ENCODE measurements around the gene PTPN18. TPM values are rescaled to one million over a fixed set of nuclear protein-coding genes. Genes with fewer than 3 reads are reported as not detected.

The PTPN18 gene
- total RNA-seq, 3 donors from 2014 or later (not counting 1 experiment from before 2014, with no cell fraction given) = 189 to 194 (median 192) TPM

DNA sequence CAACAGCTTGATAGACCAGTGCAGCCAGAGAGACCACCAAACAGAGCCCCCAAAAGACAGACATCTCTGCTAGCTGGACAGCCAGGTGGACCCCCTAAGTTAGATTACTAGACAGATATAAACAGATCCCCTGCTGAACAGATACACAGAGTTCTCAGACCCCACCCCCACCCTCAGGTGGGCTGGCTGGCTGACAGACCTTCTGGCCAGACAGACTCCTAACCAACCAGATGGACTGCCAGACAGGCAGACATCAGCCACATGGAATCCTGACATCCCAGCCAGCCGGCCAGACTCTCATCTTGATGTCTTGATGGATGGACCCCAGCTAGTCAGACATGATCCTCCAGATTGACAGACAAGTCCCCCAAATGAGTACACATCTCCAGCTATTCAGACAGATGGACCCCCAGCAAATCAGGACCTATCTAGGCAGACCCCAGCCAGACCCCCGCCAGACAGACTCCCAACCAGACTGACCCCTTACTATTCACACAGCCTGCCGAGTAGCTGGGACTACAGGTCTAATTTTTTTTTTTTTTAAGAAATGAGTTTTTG lies 18.0 kb downstream of the PTPN18 start:
- Mint-ChIP-seq H3K4me3 (peak overlapping the region; percentile 87), H3K4me1 (peaks cover 83 to 84% of the 10 kb centered on the region in 2 donors), H3K9me3 (no peaks in the 10 kb centered on the region), H3K36me3 (peaks cover 10% of the 10 kb centered on the region), H3K27ac (peak overlapping the region; percentile 73 to 95), H3K27me3 (ENCODE audit: low read depth in 2 of 2) (no peaks in the 10 kb centered on the region)
- no peaks in the 10 kb centered on the region for H3K27me3 ChIP-seq (ENCODE audit: control insufficient read depth, insufficient read depth, low read length)
- H3K4me3 ChIP-seq (ENCODE audit: low read length) = no peak overlapping the region
- WGBS (ENCODE audit: insufficient coverage) = 98% methylated on average over 3 of the region's 3 CpGs
- peak overlapping the region; percentile 6 for H3K27ac ChIP-seq (ENCODE audit: low read length)
- H3K9me3 ChIP-seq (ENCODE audit: control insufficient read depth, insufficient read depth, low read length) = no peaks in the 10 kb centered on the region
- TF ChIP-seq, protein P1, sequence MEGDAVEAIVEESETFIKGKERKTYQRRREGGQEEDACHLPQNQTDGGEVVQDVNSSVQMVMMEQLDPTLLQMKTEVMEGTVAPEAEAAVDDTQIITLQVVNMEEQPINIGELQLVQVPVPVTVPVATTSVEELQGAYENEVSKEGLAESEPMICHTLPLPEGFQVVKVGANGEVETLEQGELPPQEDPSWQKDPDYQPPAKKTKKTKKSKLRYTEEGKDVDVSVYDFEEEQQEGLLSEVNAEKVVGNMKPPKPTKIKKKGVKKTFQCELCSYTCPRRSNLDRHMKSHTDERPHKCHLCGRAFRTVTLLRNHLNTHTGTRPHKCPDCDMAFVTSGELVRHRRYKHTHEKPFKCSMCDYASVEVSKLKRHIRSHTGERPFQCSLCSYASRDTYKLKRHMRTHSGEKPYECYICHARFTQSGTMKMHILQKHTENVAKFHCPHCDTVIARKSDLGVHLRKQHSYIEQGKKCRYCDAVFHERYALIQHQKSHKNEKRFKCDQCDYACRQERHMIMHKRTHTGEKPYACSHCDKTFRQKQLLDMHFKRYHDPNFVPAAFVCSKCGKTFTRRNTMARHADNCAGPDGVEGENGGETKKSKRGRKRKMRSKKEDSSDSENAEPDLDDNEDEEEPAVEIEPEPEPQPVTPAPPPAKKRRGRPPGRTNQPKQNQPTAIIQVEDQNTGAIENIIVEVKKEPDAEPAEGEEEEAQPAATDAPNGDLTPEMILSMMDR (IDR thresholded peaks at IDR 0.05) = no peak
- DNase-seq (no peak), ATAC-seq (no peak)
- intact Hi-C loops (cut with micrococcal nuclease) = loop anchor here (2.0 kb wide), 1 partner anchor 31 kb away; the partner anchor contains the start of gene IMP4
- peaks cover 75% of the 10 kb centered on the region for H3K4me1 ChIP-seq (ENCODE audit: control insufficient read depth, insufficient read depth, low read length)
- H3K36me3 ChIP-seq (ENCODE audit: control insufficient read depth, insufficient read depth, low read length) = peaks cover 20% of the 10 kb centered on the region

DNA sequence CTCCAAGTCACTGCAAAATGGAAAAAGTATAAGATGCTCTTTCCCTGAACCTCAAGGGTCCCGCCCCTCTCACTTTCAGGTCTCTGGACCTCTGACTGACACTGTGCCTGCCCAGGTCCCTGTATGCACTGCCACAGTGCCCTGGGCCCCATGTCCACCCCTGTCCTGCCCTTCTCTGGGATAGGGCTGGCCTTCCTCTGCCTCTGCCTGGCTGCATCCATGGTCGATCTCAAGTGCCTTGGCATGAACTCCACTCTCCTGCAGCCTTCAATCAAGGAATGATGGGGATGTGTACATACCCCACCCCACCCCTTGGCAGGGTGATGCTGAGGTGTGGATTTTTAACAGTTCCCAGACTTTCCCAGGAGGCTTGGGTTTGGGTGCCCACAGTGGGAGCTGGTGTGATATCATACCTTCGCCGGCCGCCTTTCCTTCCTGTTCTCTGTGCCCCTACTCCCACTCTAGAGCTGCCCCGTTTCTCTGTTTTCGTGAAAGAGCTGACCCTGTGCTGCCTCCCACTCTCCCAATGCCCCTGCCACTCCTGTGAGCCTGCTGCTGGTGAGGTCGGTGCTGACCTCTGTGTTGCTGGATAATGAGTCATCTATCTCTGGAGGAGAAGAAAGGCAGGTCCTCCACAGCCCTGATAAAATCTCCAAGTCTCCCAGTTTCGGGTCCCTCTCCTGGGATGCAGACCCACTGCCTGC lies 18.9 kb downstream of the PTPN18 start:
- H3K27me3 ChIP-seq (ENCODE audit: control insufficient read depth, insufficient read depth, low read length) = no peaks in the 10 kb centered on the region
- no peak overlapping the region for H3K27ac ChIP-seq (ENCODE audit: low read length)
- Mint-ChIP-seq H3K27ac (peak overlapping the region; percentile 73 to 95), H3K27me3 (ENCODE audit: low read depth in 2 of 2) (no peaks in the 10 kb centered on the region), H3K9me3 (no peaks in the 10 kb centered on the region), H3K4me1 (peaks cover 91% of the 10 kb centered on the region in 2 donors), H3K4me3 (peak overlapping the region; percentile 87), H3K36me3 (peaks cover 10% of the 10 kb centered on the region)
- no peak for ATAC-seq
- no peak for DNase-seq
- intact Hi-C loops (cut with micrococcal nuclease) = no loop called here
- WGBS (ENCODE audit: insufficient coverage) = 97% methylated on average over 8 of the region's 9 CpGs
- H3K4me1 ChIP-seq (ENCODE audit: control insufficient read depth, insufficient read depth, low read length) = peaks cover 74% of the 10 kb centered on the region
- TF ChIP-seq, protein P1 (IDR thresholded peaks at IDR 0.05) = no peak
- H3K36me3 ChIP-seq (ENCODE audit: control insufficient read depth, insufficient read depth, low read length) = peaks cover 24% of the 10 kb centered on the region
- H3K4me3 ChIP-seq (ENCODE audit: low read length) = no peak overlapping the region
- no peaks in the 10 kb centered on the region for H3K9me3 ChIP-seq (ENCODE audit: control insufficient read depth, insufficient read depth, low read length)

DNA sequence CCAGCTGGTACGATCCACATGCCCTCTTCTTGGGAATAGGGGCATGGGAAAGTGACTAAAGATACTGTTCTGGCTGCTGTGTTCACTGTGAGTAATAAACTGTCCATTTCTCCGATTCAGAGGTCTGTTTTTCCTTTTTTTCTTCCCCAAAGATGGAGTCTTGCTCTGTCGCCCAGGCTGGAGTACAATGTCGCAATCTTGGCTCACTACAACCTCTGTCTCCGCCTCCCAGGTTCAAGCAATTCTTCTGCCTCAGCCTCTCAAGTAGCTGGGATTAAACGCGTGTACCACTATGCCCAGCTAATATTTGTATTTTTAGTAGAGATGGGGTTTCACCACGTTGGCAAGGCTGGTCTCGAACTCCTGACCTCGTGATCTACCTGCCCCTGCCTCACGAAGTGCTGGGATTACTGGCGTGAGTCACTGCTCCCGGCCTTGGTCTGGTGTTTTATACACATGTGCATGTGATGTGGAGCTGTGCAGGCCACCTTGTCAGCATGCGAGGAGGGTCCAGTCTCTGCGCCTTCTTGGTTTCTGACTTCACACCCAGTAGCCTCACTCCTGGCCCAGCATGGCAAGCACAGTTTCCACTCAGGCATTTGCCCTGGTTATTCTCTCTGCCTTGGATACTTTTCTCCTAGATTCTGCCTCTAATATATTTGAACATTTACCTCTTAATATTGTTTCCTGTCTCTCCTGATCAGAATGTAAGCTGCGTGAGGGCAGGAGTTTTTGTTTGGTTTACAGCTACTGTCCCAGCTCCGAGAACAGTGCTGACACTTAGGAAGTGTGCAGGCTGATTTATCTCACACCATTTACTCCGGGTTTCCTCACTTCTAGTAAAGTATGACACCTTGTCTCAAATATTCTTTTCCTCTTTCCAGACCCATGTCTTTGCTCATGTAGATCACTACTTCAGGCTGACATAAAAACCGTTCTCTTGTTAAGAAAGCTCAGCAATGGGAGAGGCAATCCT lies 19.7 kb downstream of the PTPN18 start:
- Mint-ChIP-seq H3K27ac (peak overlapping the region; percentile 73 to 95), H3K27me3 (ENCODE audit: low read depth in 2 of 2) (no peaks in the 10 kb centered on the region), H3K4me3 (peak overlapping the region; percentile 87), H3K9me3 (no peaks in the 10 kb centered on the region), H3K4me1 (peaks cover 91% of the 10 kb centered on the region in 2 donors), H3K36me3 (peaks cover 10% of the 10 kb centered on the region)
- WGBS (ENCODE audit: insufficient coverage) = 93% methylated on average over 18 of the region's 19 CpGs
- ATAC-seq (no peak), DNase-seq (no peak)
- peaks cover 28% of the 10 kb centered on the region for H3K36me3 ChIP-seq (ENCODE audit: control insufficient read depth, insufficient read depth, low read length)
- TF ChIP-seq, protein P1 (IDR thresholded peaks at IDR 0.05) = no peak
- H3K4me1 ChIP-seq (ENCODE audit: control insufficient read depth, insufficient read depth, low read length) = peaks cover 74% of the 10 kb centered on the region
- H3K9me3 ChIP-seq (ENCODE audit: control insufficient read depth, insufficient read depth, low read length) = no peaks in the 10 kb centered on the region
- H3K27me3 ChIP-seq (ENCODE audit: control insufficient read depth, insufficient read depth, low read length) = no peaks in the 10 kb centered on the region
- intact Hi-C loops (cut with micrococcal nuclease) = no loop called here
- no peak overlapping the region for H3K4me3 ChIP-seq (ENCODE audit: low read length)
- no peak overlapping the region for H3K27ac ChIP-seq (ENCODE audit: low read length)

Measured in natural killer cell (primary cell).